NCI-H510A treated with DMSO at 0.1 percent for 48 hours (cell line): ENCODE measurements around the gene NT5DC4.
"Not testable (repeated sequence)": the region's sequence is repeated elsewhere in the genome, so short reads cannot be mapped to it uniquely, and the experiment has no call there.

Experiments
- DNase-seq: peaks from one replicate; lab custom pipeline; 2025; lab: John Stamatoyannopoulos, UW

Gene NT5DC4

DNA sequence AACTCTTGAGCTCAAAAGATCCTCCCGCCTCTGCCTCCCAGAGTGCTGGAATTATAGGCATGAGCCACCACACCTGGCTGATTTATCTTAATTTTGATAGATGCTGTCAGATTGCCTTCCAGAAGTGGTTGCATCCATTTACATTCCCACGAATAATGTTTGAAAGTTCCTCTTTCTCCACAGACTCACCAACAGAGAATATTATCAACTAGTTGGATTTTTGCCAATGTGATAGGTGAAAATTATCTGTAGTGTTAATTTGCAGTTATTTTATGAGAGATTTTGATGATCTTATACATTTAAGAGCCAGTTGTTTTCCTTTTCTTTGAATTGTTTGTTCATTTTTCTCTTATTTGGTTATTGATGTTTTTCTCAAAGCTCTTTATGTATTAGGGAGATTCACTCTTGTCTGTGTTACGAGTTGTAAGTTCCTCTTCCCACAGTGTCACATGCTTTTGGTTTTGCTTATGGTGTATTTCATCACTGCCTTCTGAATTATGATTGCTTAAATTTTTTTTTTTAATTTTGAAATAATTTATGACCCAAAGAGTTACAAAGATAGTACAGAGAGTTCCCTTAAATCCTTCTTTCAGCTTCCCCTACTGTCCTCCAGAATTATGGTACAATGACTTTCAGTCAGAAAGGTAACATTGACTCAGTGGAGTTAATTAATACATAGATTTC lies 20.7 kb upstream of the NT5DC4 start:
- no peak for DNase-seq

DNA sequence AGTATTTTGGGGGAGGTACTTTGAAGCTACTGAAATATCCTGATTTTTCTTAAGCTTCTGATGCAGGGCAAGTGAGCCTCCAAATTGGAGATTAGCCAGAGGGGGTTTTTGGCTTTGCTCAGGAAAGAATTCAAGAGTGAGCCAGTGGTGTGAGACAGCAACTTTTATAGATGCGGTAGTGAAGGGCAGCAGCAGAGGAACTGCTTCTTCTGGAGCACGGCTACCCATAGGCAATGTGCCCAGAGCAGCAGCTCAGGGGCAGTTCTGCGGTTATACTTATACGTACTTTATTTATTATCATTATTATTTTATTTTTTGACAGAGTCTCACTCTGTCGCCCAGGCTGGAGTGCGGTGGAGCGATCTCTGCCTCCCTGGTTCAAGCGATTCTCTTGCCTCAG lies 19.8 kb upstream of the NT5DC4 start:
- DNase-seq = no peak

DNA sequence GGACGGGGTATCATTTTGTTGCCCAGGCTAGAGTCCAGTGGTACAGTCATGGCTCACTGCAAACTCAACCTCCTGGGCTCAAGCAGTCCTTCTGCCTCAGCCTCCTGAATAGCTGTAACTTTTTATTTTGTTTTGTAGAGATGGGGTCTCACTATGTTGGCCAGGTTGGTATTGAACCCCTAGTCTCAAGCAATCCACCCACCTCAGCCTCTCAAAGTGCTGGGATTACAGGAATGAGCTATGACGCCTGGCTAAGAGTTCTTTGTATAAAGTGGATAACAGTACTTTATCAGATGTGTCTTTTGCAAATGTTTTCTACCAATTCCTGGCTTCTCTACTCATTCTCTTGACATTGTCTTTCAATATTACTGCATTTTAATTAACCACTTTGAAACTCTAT lies 17.1 kb upstream of the NT5DC4 start:
- no peak for DNase-seq

DNA sequence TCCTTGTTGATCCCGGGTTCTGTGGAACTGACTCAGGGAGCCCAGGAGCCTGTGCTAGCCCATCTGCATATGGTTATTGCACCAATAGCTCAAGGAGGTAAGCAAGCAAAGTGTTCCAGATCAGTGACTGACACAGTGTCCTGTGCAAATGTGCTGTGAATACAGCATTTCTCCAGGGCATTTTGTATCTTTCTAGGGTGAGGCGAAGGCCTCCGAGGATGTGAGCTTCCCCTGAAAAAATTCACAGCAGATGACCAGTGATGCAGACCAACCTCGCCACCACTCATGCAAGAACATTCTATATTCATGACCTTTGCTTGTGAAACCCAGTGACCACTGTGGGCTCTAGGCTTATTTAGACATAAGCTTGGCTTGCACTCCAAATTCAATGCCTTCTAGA lies 15.2 kb upstream of the NT5DC4 start:
- DNase-seq = no peak

DNA sequence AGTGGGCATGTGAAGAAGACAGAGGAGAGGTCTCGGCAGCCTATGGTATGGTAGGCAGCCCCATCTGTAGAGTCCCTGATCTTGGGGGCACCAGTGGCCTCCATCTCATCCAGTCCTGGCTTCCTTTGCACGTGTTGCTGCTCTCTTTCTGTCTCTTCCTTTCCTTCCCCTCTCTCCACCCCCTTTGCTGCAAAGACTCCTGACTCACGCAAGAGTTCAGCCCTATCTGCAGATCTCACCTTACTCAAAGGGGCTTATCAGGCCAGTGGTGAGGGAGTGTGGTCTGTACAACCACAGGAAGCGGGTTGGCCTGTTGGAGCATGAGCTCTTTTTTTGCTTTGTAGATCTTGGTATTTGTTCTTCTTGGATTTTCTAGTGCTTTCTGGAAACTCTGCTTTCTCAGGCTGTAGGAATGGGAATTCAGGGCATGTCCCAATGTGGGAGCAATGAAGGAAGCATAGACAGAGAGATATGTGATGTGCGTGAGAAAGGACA lies 14.6 kb upstream of the NT5DC4 start:
- DNase-seq = no peak

DNA sequence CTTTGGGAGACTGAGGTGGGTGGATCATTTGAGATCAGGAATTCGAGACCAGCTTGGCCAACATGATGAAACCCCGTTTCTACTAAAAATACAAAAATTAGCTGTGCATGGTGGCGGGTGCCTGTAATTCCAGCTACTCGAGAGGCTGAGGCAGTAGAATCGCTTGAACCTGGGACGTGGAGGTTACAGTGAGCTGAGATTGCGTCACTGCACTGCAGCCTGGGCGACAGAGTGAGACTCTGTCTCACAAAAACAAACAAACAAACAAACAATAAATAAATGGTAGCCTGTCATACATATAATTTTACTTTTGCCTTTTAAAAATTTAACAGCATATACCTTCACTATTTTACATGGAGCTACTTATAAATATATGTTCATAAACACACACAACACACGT lies 13.9 kb upstream of the NT5DC4 start:
- DNase-seq = not testable (repeated sequence)

DNA sequence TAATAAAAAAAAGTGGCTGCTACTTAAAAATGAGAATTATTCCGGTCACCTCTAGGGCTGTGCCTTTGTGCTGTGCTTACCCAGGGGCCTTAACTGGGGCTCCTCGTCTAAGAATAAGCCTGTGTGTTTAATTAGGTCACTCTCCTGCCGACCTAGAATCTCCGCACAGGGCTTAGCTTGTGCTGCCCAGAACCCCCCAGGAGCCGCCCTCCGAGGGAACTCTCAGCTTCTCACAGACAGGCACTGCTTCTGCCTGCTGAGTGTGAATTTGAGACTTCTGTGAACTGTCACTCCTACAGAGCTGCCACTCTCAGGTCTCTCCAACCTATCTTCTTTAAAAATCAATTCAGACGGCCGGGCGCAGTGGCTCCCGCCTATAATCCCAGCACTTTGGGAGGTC lies 11.9 kb upstream of the NT5DC4 start:
- DNase-seq = no peak

DNA sequence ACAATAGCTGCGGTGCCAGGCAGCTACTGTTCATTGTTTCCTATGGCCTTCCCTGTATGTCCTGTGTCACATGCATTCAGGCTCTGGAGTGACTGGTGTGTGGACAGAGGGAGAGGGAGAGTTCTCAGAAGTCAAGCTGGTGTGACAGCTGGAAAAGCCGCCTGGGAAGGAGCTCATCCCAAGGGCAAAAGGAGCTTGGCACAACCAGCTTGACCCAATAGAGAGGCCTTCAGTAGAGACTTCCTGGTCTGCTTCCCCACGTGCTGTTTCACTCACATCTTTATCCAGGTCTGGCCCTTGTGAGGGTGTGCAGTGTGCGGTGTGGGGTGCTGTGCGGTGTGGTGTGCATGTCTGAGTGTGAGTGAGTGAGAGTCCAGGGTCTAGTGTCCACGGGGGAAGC lies 11.1 kb upstream of the NT5DC4 start:
- no peak for DNase-seq

DNA sequence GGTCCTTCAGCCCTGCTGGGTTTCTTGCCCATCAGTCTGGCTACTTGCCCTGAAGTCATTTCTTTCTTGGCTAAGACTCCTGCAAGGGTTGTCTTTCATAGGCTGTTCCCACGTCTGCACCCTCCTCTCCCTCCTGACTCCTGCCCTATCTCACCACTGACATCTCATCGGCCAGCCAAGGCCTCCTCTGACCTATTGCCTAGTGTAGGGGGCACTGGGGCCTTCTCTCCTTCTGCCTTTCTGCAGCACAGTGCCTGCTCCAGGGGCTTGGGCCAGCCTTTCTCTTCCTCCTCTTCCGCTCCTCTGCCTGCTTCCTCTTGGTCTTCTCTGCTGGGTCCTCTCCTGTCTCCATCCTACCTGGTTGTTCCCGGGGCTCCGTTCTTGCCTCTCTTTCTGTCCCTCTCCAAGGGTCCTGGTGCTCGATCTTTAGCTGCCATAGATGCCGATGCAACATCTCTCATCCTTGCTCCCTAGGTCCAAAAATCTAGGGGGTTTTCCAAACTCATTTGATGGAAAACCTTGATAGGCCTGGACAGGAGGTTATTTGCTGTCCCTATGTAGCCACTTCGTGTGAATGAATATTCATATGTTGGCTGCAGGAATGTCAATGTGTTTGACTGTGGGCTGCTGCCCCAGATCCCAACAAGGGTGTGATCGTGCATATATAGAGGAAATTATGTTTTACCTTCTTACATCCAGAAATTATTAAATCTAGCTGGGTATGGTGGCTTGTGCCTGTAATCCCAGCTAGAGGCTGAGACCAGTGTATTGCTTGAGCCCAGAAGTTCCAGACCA lies 9.7 kb upstream of the NT5DC4 start:
- DNase-seq = no peak

DNA sequence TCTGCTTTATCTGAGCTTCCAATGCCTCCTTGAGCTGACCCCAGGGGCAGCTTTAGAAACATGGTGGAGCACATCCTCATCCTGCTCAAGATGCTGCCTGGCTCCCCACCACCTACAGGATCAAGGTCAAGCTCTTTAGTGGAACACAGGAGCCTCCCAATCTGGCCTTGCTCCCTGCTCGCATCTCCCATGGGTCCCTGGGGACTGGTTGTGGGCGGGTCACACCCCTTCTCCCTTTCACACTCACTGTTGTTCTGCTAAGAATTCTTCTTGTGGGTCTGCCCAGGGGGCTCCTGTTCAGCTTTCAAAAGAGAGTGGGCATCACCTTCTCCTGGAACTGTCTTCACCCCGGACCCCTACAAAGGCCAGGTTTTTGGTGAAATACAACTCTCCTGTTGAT lies 8.4 kb upstream of the NT5DC4 start:
- DNase-seq = no peak

DNA sequence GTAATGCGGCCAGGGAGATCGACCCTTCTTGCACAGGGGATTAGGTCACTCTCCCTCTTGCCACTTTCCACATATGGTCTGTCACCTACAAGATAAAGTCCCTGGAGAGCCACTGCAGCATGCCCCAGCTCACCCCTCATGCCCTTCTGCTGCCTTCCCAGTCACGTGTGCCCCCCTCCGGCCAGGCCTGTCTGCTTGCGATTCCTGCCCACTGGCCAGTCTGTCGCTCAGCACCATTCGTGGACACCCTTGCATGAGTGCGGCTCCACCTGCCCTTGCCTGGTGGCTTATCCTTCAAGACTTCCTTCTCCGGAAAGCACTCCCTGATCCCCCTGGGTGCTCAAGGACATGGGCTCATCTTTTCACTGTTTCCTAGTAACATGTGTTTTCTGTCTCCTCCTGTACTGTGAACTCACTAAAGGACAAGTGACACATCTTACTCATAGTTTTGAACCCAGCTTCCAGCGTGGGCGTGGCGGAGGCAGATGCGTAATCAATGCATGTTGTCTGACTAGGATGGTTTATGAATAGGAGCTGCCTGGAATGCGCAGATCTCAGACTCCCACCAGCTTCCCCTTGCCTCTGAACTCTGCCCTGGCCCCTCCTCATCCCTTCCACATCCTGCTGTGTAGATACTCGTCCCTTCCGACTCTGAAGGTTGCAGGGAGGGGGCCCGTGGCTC lies 7.8 kb upstream of the NT5DC4 start:
- no peak for DNase-seq

DNA sequence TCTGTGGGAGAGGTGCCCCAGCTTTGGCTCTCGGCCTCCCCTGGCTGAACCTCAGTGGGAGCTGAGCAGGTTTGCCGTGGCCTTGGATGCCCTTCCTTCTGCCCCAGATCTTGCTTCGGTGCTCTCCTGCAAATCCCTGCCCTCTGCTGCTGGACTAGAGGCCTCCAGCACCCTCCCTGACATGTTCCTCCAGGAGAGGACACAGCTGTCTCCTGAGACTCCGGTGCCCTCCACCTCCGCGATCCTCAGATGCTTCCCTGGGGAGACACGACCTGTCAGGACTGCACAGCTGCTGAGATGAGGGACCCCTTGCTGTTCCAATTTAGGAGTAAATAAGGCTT lies 7.3 kb upstream of the NT5DC4 start:
- no peak for DNase-seq

DNA sequence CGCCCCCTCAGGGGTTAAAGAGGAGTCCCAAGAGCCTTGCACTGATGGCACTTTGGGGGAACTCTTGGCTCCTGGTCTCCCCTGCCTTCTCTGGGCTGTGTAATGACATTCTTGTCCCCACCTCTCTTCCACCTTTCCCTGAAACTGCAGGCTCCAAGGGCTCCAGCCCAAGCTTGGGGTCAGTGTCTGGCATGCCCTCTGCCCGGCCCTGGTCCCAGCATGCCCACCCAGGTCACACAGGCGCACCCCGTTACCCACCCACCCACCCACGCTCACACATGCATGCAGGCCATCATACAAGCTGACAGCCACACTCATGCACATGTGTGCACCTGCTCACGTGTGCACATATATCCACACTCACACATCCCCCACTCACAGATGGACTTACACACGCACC lies 6.9 kb upstream of the NT5DC4 start:
- no peak for DNase-seq

DNA sequence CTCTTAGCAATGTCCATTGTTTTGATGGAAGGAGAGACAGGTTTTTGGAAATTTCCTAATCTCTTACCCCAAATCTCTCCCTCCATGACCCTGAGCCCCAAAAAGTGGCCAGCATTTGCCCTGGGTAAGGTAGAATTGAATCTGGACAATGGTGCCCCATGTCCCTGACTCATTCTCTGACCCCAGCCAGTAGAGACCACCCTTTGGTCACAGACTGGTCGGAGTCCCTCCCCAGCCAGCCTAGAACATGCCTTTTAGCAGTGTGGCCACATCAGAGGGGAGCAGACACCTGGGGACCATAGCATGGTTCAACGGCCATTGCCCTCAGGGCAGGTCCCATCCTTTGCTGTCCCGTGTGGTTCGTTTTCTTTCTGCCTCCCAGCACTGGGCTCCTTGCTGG lies 6.5 kb upstream of the NT5DC4 start:
- DNase-seq = no peak

DNA sequence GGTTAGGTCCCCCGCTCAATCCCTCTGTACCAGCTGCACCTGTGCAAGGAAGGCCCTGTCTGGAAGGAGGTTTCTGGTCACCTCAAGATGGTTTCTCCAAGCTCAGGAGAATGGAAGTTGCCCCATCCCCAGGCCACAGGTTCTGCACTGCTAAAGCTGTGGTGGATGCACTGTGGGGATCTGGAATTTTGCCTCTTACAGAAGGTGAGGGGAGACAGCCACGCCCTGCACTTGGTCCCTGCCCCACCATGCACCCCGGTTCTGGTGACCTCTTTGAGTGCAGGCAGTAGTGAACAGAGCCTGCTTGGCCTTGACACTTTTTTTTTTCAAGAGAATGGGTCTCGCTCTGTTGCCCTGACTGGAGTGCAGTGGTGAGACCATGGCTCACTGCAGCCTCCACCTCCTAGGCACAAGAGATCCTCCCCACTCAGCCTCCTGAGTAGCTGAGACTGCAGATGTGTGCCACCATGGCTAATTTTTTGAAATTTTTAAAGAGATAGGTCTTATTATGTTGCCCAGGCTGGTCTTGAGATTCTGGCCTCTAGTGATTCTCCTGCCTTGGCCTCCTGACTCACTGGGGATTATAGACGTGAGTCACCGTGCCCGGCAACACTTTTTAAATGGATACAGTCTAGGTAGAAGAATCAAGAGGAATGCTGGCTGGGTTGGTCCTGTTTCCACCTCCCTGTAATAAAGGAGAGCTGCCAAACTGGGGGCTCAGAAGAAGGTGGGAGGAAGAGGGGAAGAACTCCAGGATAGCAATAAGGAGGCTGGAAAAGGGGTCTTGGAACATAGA lies 5.8 kb upstream of the NT5DC4 start:
- no peak for DNase-seq

DNA sequence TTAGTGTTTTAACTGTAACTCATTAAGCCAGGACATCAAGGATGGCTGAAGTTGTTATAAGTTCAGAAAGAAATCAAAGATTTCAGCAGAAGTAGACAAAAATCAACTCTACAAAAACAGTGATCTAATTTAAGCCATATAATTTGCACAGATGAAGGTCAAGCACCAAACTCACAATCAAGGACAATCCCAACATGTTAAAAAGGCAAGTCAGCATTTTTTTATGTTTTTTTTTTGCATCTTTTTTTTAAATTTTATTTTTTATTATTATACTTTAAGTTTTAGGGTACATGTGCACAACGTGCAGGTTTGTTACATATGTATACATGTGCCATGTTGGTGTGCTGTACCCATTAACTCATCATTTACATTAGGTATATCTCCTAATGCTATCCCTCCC lies 4.7 kb upstream of the NT5DC4 start:
- not testable (repeated sequence) for DNase-seq

DNA sequence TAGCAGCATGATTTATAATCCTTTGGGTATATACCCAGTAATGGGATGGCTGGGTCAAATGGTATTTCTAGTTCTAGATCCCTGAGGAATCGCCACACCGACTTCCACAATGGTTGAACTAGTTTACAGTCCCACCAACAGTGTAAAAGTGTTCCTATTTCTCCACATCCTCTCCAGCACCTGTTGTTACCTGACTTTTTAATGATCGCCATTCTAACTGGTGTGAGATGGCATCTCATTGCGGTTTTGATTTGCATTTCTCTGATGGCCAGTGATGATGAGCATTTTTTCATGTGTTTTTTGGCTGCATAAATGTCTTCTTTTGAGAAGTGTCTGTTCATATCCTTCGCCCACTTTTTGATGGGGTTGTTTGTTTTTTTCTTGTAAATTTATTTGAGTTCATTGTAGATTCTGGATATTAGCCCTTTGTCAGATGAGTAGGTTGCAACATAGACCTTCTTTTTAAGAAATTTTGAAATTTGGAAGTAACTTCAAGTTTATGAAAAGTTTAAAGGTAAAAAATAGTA lies 3.9 kb upstream of the NT5DC4 start:
- DNase-seq = not testable (repeated sequence)

DNA sequence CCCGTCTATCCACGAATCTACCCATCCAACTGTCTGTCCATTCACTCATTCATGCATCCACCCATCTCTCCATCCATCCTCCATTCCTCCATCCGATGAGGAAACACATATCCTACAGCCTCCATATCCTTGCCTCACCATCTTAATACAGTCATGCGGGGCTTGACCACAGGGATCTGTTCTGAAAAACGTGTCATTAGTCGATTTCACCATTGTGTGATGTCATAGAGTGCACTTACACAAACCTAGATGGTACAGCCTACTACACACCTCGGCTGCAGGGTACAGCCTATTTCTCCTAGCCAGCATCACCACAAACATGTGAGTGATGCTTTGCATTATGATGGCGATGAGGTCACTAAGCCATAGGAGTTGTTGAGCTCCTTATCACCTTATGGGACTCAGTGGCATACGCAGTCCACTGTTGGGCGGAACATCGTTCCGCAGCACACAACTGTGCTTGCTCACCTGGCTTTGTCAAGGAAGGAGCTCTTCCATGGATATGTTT lies 1.9 kb upstream of the NT5DC4 start:
- DNase-seq = no peak

DNA sequence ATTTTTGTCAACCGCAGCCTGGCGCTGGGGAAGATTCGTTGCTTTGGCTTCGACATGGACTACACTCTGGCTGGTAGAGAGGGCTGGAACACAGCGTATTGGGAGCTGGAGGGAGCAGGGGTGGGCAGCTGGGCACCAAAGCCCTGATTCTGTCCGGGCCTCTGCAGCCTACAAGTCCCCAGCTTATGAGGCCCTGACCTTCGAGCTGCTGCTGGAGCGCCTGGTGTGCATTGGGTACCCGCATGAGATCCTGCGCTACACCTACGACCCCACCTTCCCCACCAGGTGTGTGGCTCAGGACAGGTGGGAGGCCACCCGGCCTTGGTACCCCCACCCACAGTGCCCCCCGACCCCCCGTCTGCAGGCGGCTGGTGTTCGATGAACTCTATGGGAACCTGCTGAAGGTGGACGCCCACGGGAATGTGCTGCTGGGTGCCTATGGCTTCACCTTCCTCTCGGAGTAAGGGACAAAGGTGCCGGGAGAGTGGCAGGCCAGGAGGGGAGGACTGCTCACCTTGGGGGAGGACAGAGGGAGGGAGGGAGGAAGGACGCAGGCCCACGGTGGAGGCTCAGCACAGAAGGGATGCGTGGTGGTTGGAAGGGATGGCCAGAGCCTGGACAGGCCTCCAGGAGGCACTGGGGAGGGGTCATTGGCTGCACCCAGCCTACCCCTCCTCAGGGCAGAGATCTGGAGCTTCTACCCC lies 1.2 kb downstream of the NT5DC4 start:
- DNase-seq = no peak

DNA sequence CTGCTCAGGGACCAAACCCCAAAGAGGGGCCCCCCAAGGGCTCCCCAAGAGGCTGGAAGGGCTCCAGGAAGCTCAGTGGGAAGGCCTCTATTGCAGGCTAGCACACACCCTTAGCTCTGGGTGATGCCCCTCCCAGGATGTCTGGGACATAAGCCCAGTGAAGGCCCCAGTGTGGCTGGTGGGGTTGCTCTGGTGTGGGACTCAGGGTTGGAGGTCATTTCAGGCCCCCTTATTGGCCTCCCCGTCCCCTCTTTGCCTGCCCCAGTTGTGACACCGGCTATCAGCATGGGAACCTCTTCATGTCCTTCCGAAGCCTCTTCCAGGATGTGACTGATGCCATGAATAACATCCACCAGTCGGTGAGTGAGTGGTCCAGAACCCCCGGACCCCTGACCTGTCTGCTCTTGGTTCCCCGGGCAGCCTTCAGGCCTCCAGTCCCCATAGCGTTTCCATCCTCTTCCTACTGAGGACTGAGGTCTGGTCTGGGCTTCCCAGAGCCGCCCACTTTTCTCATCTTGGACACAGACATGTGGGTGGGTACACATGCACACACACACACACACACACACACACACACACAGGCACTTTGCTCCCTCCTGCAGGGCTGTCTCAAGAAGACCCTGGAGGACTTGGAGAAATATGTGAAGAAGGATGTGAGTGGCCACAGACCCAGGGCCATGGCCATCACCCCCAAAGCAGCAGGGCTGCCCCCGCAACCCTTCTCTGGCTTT lies 2.2 kb downstream of the NT5DC4 start:
- no peak for DNase-seq

DNA sequence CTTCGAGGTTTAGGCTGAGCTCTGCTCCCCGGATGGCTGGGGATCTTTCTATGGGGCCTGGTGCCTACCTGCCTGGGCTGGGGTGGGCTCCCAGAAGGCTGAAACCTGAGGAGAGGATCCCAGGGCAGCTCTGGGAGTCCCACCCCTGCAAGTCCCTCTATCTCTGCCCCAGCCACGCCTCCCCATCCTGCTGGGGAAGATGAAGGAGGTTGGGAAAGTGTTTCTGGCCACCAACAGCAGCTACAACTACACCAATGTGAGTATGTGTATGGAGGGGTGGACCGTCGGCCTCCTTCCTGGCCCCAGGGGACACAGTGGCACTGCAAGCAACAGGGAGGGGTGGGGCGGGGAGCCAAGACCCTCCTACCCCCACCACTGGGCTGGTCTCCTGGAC lies 2.7 kb downstream of the NT5DC4 start:
- no peak for DNase-seq
